Neural progenitor cell (in vitro differentiated cells): Measurements from ENCODE around the gene ZNF200.

ENCODE experiments used
- CTCF ChIP-seq: fragments of 200-600 bp; sonication (generic); IDR thresholded peaks from 2 replicates; pipeline ENCODE4 v1.5.1; 2017; ENCODE audit warnings: antibody characterized with exemption, mild to moderate bottlenecking
- EZH2 ChIP-seq: fragments of 200-600 bp; sonication (generic); IDR thresholded peaks from 2 replicates; pipeline ENCODE4 v1.6.1; 2017; ENCODE audit warnings: antibody characterized with exemption, mild to moderate bottlenecking, moderate library complexity
- EZH2phosphoT487 ChIP-seq: fragments of 200-600 bp; sonication (generic); IDR thresholded peaks from 2 replicates; pipeline ENCODE4 v1.6.1; 2017; ENCODE audit warnings: antibody characterized with exemption

GRCh38 chr16:3242709-3243108 is 7.8 kb upstream of the ZNF200 start:
- no peak for TF ChIP-seq CTCF
- TF ChIP-seq EZH2, result no peak
- no peak for TF ChIP-seq EZH2phosphoT487
